Vagina (tissue), 2 donors: ENCODE results near the gene AKAP13.

Source experiments
- POLR2A ChIP-seq, 2 donors: fragments of 450-650 bp; IDR thresholded peaks; one replicate each; pipeline ENCODE4 v1.6.1; 2017; ENCODE audit warnings: antibody characterized with exemption in 2 of 2, mild to moderate bottlenecking in 2 of 2, moderate library complexity in 2 of 2
- TF ChIP-seq, protein P1 (sequence below), 3 experiments: fragments of 450-650 bp in 2 of 3; fragments of 200-600 bp in 1 of 3; sonication (generic) in 1 of 3; IDR thresholded peaks; one replicate each; pipeline ENCODE4 v1.5.1; 2017 to 2019; ENCODE audit warnings: antibody characterized with exemption in 3 of 3, mild to moderate bottlenecking in 2 of 3, moderate library complexity in 2 of 3

DNA sequence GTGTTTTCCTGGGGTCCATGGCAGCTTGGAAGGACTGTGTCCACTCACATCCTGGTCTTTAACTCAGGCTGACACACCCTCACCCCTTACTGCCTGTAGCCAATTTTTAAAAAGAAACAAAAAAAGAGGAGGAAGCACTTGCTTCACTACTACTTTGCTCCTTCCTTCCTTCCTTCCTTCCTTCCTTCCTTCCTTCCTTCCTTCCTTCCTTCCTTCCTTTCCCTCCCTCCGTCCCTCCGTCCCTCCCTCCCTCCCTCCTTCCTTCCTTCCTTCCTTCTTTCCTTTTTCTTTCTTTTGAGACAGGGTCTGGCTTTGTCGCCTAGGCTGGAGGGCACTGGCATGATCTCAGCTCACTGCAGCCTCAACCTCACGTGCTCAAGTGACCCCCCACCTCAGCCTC is 25.5 kb upstream of the AKAP13 start:
- TF ChIP-seq, protein P1, sequence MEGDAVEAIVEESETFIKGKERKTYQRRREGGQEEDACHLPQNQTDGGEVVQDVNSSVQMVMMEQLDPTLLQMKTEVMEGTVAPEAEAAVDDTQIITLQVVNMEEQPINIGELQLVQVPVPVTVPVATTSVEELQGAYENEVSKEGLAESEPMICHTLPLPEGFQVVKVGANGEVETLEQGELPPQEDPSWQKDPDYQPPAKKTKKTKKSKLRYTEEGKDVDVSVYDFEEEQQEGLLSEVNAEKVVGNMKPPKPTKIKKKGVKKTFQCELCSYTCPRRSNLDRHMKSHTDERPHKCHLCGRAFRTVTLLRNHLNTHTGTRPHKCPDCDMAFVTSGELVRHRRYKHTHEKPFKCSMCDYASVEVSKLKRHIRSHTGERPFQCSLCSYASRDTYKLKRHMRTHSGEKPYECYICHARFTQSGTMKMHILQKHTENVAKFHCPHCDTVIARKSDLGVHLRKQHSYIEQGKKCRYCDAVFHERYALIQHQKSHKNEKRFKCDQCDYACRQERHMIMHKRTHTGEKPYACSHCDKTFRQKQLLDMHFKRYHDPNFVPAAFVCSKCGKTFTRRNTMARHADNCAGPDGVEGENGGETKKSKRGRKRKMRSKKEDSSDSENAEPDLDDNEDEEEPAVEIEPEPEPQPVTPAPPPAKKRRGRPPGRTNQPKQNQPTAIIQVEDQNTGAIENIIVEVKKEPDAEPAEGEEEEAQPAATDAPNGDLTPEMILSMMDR (IDR thresholded peaks at IDR 0.05) = no peak
- no peak for TF ChIP-seq POLR2A (IDR thresholded peaks at IDR 0.05)
